Forelimb muscle (tissue), 1 donor: ENCODE data around the gene HSPA8. TPM values are rescaled to one million over a fixed set of nuclear protein-coding genes. Genes with fewer than 3 reads are reported as not detected.
"Not testable (repeated sequence)": the region's sequence is repeated elsewhere in the genome, so short reads cannot be mapped to it uniquely, and the experiment has no call there.

Source experiments
- DNase-seq: peaks from one replicate; pipeline ENCODE4 v3.0.0-alpha.2; 2013; ENCODE audit warnings: low read depth
- polyA plus RNA-seq: library from polyadenylated mRNA; unstranded; fragments of 120-200 nt; gene quantifications from one replicate; pipeline ENCODE4 v1.2.1, GENCODE V29; 2013; ENCODE audit not compliant: insufficient read length

HSPA8 gene
- 1,976 TPM for polyA plus RNA-seq

DNA sequence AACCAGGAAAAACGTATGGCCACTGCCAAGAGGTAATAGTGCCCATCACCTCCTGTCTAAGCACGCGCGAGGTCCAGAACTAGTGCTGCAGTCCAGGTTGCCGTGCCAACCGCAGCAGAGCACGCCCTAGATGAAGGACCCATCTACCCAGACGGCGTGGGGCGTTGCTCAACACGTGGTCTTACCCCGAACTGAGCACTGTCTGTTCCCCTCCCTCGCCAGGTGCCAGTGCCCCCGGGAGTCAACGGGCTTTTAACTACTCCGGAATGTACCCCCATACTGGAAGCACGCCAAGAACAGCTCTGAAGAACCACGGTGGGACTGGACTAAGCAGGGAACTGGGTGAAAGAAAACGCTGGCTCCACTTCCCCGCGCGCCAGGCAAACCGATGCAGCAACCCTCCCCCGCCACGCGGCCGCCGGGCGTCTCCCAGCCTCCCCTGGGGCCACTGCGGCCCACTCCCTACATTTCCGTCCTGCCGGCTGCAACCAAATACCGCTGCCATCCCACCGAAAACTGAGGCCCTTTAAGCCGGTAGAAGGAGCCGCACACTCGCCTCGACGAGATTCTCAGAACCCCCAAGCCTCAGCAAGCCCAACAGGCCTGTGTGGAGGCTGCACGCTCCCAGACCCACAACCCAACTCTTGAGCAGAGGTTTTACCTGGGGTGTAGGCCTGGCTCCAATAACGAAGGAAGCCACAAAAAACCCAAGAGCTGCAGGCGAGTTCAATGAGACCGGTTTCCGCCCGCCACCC is at the start of gene HSPA8:
HSPA8 (minus strand) TSS at position 734 of the 755 bp plus-strand sequence. CDS start 812 bp downstream, outside the sequence.
- no peak for DNase-seq

DNA sequence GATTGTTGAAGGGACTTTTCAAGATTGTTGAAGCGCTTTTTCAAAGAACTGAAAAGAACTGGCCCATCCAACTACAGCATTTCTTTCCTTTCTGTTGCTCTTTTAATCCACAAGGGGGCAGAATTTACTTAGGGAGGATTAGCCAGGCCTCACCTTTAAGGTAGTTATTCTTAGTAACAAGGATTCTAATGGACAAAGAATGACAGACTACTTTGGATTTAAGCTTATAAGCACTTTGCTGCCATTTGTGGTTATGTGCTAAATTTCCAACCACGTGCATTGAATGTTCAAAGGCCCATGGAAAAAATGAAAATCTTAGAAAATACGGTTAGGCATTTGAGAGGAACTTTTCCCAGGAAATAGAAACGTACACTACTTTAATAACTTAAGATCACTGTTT is 49.5 kb upstream of the HSPA8 start:
- DNase-seq = no peak

DNA sequence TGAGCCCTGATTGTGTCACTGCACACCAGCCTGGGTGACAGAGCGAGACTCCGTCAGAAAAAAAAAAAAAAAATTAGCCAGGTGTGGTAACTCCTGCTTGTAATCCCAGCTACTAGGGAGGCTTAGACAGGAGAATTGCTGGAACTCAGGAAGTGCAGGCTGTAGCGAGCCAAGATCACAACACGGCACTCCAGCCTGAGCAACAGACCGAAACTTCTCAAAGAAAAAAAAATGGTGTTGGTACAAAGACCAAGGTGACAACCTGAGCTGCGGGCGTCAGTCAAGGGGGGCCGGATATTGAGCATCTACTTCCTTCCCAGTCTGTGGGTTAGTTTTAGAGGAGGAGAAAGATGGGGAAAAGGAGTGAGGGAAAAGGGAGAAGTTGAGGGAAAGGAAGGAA is 48.5 kb upstream of the HSPA8 start:
- DNase-seq = no peak

DNA sequence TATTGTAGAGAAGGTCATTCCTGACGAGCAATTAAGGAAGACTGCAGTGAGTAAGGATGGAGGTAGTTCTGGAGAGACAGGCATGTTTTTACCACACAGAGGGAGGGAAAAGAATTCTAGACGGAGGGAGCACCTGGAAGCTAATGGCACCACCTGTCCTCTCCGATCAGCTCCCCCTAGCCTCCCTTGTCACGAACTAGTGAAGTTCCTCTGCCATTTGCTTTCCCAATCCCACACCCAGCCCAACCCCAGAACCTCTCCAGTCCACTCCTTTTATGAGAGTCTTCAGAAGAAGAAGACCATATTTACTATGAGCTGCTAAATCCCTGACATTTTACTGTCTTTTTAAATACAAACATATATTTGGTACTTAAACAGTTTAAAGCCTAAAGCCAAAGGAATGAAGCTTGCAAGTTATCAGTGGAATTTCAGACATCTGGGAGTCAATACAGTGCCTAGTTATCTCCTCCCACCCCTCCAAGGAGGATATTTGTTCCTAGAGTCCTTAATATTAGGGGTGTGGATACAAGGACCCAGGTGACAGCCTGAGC is 46.1 kb upstream of the HSPA8 start:
- DNase-seq = no peak

DNA sequence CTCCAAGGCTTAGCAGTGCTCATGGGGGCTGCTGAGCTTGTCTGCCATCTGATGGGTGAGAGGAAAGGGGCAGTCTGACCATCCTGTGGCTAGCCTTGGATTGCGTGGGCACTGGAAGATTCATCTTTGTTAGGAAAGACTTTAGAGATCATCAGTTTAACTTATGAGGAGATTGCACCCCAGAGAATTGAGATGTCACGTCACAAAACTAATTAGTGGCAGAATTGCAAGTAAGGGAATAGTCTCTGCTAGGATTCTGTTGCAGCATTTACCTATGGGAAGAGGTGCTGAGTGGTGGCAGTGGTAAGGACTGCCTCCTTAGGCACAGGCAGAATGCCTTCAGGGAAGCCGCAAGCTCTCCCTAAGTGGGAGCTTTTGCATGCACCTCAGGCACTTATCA is 42.8 kb upstream of the HSPA8 start:
- no peak for DNase-seq

DNA sequence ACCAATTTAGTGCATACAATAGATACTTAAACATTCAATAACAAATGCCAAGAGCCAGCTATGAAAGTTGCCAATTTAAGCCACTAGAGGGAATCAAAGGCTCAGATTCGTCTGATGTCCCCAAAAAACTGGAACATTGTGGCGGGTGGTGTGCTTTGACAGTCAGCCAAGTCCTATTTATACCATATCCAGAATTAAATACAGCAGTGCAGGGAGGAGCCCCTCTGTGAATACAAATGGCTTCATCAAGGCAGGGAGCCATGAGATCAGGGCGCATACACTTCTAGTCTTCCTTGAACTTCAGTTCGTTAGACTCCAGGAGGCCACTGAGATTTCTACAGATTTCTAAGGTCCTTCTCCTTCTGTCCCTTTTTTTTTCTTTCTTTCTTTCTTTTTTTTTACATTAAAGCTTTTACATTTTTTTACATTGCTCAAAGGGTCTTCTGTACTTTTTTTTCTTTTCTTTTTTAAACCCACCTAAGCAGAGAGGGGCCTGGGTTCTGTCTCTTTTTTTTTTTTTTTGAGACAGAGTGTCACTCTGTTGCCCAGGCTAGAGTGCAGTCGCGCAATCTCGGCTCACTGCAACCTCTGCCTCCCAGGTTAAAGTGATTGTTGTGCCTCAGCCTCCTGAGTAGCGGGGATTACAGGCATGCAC is 41.5 kb upstream of the HSPA8 start:
- peak; percentile 68 for DNase-seq

DNA sequence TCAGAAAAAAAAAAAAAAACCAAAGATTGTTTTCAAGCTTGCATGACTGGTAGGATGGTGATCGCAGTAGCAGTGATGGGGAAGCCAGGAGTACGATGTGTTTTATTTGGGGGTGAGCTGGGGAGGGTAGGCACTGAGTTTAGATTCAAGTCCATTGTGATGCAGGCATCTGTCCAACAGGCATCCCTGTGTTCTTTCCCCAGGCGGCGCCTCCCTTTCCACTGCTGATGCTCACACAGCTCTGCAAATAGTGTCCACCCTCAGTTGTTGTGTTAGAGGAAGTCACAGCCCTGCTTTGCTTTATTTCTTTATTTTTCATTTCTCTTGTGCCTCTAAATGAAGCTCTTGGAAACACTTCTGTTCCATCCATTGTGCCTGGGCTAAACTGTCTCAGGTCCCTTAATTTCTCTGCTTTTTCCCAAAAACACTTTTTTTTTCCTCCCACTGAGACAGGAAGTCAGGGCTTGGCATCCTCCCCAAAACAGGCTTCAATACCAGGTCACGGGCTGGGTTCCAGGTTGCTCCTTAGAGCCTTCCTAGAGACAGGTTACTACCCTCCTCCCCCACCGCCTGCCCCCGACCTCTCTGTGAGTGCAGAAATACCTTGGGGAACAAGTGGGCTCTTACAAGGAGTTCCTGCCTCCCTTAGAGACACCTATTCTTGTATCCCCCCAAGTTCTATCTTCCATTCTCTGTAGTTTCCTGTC is 38.6 kb upstream of the HSPA8 start:
- DNase-seq = no peak

DNA sequence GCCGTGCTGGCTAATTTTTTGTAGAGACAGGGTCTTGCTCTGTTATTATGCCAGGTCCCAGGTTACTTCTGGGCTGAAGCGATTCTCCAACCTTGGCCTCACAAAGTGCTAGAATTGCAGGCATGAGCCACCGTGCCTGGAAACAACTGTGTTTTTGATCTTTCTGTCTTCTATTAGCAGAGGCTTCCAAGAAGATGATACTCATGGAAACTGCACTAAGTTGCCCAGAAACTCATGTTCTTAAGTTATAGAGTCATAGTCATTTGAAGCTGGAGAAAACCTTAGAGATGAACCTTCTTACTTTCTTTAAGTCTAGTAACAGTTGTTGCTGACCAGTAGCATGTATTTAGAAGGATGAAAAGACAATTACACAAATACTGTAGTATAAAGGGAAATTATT is 37.1 kb upstream of the HSPA8 start:
- DNase-seq = no peak

DNA sequence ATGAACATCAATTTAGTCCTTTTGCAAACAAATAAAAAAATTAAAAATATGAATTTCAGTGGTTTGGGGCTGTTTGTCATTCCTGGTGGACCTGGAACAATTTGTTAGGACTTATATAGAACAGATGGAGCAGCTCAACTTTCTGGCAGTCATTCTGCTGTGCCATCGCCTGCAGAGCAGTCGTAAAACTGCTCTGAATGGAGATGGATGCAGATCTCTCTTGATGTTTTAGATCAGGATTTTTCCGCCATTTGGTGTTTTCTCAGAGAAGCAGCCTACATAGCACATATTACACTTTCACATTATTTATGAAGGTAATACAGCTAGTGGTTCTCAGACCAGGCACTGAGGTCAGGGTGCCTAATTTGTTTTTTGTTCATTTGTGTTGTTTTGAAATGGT is 31.8 kb upstream of the HSPA8 start:
- no peak for DNase-seq

DNA sequence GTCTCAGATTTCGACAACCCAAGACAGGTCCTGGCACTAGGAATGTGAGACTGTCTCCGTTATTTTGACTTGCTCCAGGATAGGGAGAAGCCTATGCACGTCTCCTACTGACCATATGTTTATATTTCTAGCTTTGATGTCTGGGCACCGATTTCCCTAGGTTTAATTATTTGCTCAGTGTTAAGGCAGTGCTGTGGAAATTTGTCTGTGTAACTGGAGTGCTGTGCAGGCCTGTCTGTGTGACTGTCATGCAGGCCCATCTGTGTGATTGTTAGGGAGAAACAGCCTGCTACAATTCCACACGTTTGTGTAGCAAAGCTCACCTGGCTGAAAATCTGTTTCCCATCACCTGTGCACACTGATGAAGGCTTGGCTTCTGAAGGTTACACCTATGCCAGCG is 29.6 kb upstream of the HSPA8 start:
- DNase-seq = no peak

DNA sequence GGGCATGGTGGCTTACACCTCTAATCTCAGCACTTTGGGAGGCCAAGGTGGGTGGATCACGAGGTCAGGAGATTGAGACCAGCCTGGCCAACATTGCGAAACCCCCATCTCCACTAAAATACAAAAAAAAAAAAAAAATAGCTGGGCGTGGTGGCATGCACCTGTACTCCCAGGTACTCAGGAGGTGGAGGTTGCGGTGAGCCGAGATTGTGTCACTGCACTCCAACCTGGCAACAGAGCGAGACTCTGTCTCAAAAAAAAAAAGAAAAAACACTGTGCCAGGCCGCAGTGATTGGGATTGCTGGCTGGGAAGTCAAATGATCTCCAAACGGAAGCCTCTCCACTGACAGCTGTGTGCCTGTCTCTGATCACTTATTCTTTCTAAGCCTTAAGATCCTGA is 28.2 kb upstream of the HSPA8 start:
- DNase-seq = not testable (repeated sequence)

DNA sequence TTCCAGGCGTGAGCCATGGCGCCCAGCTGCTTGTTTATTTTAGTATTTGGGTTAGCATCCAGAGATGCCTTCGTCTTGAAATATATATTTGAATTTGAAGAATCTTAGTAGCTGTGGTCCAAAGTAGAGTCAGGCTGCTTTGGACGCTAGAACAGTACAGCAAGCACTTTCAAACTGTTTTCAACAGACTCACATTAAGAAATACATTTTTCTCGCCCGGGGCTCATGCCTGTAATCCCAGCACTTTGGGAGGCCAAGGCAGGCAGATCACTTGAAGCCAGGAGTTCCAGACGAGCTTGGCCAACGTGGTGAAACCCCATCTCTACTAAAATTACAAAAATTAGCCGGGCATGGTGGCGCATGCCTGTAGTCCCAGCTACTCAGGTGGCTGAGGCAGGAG is 27.0 kb upstream of the HSPA8 start:
- DNase-seq = not testable (repeated sequence)

DNA sequence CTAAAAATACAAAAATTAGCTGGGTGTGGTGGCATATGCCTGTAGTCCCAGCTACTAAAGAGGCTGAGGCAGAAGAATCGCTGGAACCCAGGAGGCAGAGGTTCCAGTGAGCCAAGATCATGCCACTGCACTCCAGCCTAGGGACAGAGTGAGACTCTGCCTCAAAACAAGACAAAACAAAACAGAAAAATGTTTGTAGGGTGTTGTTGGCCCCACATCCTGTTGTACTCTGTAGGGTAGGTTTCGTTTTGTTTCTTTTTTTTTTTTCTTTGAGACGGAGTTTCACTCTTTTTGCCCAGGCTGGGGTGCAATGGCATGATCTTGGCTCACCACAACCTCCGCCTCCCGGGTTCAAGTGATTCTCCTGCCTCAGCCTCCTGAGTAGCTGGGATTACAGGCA is 25.7 kb upstream of the HSPA8 start:
- not testable (repeated sequence) for DNase-seq

DNA sequence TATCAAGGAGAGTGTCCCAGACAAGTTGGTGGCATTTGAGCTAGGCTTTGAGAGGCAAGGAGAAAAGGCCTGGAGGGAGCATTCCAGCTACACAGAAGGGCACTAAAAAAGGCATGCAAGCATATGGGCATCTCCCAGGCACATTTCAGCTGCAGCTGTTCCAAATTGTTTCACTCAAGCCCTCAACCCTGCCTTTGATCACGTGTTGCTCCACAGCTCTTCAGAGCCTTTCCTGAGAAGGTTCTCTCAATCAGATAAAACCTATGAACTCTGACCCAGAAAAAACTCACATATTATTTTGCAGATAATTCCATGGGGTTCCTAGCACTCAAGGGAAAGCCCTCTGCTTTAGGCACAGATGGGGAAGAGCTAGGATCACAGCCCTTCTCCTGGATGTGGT is 24.4 kb upstream of the HSPA8 start:
- no peak for DNase-seq

DNA sequence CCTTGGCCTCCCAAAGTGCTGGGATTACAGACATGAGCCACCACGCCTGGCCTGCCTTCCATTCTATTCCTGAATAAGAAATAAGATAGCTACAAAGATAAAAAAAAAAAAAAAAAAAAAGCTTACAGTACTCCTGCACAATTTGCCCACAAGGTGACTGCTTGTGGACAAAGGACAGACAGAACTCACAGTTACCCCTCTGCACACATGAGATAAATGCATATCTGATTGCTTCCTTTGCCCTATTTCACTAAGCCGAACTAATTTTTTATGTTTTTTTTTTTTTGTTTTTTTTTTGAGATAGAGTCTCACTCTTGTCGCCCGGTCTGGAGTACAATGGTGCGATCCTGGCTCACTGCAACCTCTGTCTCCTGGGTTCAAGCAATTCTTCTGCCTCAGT is 23.6 kb upstream of the HSPA8 start:
- no peak for DNase-seq

DNA sequence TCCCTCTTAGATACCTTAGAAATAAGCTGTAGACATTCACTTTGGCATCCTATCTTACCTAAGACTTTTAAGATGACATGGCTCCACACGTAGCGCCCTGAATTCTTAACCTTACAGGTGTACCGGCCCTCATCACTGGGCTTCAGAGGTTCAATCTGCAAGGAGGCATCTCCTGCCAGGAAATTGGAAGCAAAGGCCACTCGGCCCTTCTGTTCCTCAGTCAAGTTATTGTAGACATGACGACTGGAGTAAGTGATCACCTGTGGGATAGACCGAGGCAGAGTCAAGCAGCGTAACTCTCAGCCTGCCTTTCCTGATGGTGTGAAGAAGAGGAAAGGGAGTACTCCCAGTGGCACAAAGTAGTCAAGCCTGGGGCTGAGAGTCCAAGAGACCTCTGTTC is 22.5 kb upstream of the HSPA8 start:
- DNase-seq = no peak

DNA sequence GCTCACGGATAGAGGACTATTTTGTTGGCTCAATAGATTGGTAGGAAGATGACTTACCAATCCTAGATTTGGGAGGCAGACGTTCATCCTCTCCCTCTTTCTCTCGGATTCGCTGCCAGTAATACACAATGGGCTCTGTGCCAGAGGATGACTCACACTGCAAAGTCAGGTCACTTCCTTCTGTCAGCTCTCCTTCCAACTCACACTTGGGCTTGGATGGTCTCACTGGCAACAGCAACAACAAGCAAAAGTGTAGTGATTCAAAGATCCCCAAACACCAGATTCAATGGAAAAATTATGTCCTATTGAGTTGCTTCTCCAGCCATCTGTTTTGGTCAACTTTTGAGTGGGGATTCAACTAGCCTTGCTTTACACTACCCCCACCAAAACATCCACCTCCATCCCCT is 21.7 kb upstream of the HSPA8 start:
- DNase-seq = peak; percentile 62

DNA sequence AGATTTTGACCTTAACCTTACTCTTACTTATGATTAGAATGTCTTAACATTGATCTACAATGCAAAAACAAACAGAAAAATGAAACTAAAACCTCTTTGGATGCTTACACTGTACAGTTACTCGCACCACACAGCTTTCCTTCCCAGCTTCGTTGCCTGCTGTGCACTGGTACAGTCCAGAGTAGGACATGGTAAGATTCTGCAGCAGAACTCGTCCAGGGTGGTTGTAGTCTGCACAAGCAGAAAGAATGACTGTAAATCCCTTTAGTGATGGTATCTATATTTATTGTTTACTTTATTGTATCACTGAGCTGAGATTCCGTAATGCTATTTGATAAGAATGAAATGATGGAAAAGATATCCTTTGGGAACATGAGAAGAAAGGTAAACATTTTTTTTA is 21.0 kb upstream of the HSPA8 start:
- DNase-seq = no peak

DNA sequence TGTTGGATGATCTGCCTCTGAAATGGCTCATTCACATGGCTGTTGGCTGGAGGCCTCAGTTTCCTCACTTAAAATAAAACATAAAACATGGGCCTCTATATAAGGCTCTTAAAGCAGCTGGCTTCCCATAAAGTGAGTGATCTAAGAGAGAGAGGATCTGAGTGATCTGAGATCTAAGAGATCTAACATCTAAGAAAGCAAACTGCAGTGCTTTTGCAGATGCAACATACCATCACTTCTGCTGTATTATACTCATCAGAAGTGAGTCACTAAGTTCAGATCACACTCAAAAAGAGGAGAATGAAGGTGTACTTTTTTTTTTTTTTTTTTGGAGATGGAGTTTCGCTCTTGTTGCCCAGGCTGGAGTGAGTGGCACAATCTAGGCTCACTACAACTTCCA is 18.1 kb upstream of the HSPA8 start:
- DNase-seq = no peak

DNA sequence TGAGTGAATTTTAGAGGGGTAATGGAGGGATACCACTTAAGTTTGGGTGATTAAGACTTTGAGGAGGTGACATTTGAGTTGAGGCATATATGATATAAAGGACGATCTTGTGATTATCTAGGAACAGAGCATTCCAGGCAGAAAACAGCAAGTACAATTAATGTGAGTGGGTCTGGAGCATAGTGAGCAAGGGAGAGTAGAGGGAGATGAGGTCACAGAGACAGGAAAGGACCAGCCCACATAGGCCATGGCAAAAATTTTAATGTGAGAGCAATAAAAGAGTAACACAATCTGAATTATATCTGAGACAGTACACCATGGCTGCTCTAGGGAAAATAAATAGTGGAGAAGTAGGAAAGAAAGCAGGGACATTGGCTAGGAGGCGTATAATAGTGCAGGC is 14.5 kb upstream of the HSPA8 start:
- DNase-seq = no peak

DNA sequence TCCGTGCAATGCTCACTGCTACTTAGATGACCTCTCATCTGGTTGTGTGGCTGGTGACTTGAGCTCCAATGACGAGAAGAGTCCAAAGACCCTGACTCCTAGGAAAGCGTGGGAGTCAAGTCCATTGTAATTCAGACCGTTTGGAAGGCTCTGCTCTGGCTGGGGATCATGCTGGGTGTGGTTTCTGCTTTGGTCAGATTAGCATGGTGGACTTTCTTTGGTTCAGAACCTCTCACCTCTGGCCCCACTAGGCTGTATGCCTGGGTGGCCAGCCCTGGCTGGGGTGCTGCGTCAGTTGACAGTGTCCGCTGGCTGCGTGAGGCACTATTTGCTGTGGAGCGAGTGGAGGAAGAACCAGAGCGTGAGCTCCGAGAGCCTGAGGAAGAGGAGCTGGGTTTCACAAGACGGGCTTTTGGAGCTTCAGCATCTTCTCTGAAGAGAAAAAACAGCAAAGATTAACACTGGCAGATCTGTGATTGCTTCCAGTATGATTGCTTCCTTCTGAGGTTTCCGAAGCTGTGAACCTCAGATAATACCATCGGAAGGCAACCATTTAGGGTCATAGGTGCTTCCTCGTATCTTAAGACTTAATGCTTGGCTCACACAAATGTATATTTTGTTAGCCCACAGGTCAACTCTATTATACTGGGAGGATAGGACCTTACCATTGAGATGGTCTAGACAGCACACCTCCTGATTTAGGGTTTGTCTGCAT is 11.6 kb upstream of the HSPA8 start:
- no peak for DNase-seq

DNA sequence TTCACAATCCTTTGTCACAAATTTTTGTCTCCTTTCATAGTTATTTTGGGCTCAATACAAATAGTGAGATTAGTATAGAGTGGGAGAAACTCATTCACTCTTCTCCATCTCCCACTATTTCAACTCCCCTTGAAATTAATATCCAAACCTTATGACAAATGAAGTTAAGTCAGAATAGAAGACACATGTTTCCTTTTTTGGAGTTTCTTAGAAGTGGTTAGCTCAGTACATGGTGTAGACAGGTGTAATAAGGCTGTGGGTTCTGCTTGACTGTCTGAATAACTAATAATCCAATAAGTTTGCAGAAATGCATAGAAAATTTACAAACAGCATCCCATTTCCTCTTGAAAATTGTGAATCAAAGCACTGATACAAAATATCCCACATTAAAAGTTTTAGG is 10.8 kb upstream of the HSPA8 start:
- DNase-seq = no peak
